ENCODE results near the gene DKK1. TPM values are rescaled to one million over a fixed set of nuclear protein-coding genes. Genes with fewer than 3 reads are reported as not detected.

The DKK1 gene
- total RNA-seq, 1 experiment from 2014 or later: 75.2 TPM

GRCh38 chr10:52318822-52319464, 4.9 kb downstream of the DKK1 start:
- POLR2A ChIA-PET (ENCODE audit: unreplicated experiment): interaction anchor here (0.5 to 0.7 kb wide), 5 partner anchors 117 to 1371 kb away, joined by 3 to 7 read pairs (median 4); no protein-coding TSS in a partner anchor
- no TSS peak for BruUV-seq (replicated peaks)

DNA sequence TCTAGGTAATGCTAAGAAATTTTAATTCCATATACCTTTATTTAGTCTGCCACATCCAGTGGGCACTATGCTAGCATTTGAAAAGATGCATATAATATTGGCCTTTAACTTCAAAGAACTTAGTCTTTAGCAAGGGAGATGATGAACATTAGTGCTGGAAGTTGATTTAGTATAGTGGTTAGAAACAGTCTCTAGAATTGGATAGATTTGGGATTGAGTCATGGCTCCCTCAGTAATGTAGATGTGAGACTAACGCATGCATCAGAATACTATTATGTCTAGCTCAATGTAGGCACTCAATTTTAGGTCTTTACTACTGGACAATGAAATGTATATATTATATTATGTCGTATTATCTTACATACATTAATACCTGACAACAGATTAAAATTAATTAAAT, 5.8 kb downstream of the DKK1 start:
- H3K79me2 ChIP-seq (ENCODE audit: low read depth): peaks cover 23% of the 10 kb centered on the region
- no peak for DNase-seq
- no peaks in the 10 kb centered on the region for H3K27me3 ChIP-seq (ENCODE audit: insufficient read depth, low read depth)
- CTCF ChIA-PET: interaction anchor here (0.6 kb wide), 1 partner anchor 13 kb away, joined by 4 read pairs; no protein-coding TSS in a partner anchor
- peaks cover 29% of the 10 kb centered on the region for H3F3A ChIP-seq (ENCODE audit: insufficient read depth, low read depth)
- H2AFZ ChIP-seq: no peak overlapping the region
- peak overlapping the region; percentile 76 for H3K27ac ChIP-seq
- TF ChIP-seq EZH2 (IDR thresholded peaks at IDR 0.05; ENCODE audit: low read depth) (no peak), CTCF (conservative IDR thresholded peaks at IDR 0.05) (no peak)
- POLR2A ChIA-PET (ENCODE audit: unreplicated experiment): interaction anchor here (0.5 kb wide), 1 partner anchor 133 kb away, joined by 3 read pairs; no protein-coding TSS in a partner anchor
- peak overlapping the region; percentile 15; the same call in 1 of the 2 replicates for H3K4me2 ChIP-seq
- H3K4me1 ChIP-seq (replicated peaks; ENCODE audit: insufficient read depth): peaks cover 53% of the 10 kb centered on the region
- H4K20me1 ChIP-seq (ENCODE audit: insufficient read depth): no peaks in the 10 kb centered on the region
- no peaks in the 10 kb centered on the region for H3K9me2 ChIP-seq (ENCODE audit: insufficient read depth)
- BruUV-seq (replicated peaks): no TSS peak
- intact Hi-C loops (cut with micrococcal nuclease; ENCODE audit: unreplicated experiment): loop anchor here (1.0 to 2.0 kb wide), 4 partner anchors 15 to 167 kb away; no protein-coding TSS in a partner anchor
- H3K36me3 ChIP-seq (ENCODE audit: low read depth): peaks cover 18% of the 10 kb centered on the region; the same call in 1 of the 2 replicates
- no peak overlapping the region for H3K4me3 ChIP-seq
- peaks cover 18% of the 10 kb centered on the region for H3K9me3 ChIP-seq (ENCODE audit: insufficient read depth, low read depth)

More at GRCh38 chr10:52318822-52319464, 4.9 kb downstream of the DKK1 start:
- Histone ChIP-seq H3K27me3 (ENCODE audit: insufficient read depth, low read depth) (no peaks in the 10 kb centered on the region), H2AFZ (no peak overlapping the region), H3K79me2 (ENCODE audit: low read depth) (peaks cover 28% of the 10 kb centered on the region), H3K4me2 (peak overlapping the region; percentile 93), H4K20me1 (ENCODE audit: insufficient read depth) (no peaks in the 10 kb centered on the region), H3K9me3 (ENCODE audit: insufficient read depth, low read depth) (peaks cover 18% of the 10 kb centered on the region), H3K4me3 (peak overlapping the region; percentile 15; the same call in 1 of the 2 replicates), H3F3A (ENCODE audit: insufficient read depth, low read depth) (peaks cover 29% of the 10 kb centered on the region), H3K9me2 (ENCODE audit: insufficient read depth) (no peaks in the 10 kb centered on the region), H3K36me3 (ENCODE audit: low read depth) (peaks cover 18% of the 10 kb centered on the region; the same call in 1 of the 2 replicates), H3K4me1 (replicated peaks; ENCODE audit: insufficient read depth) (peaks cover 53% of the 10 kb centered on the region), H3K27ac (peak overlapping the region; percentile 77)
- CTCF ChIA-PET: interaction anchor here (0.6 kb wide), 1 partner anchor 14 kb away, joined by 4 read pairs; no protein-coding TSS in a partner anchor
- intact Hi-C loops (cut with micrococcal nuclease; ENCODE audit: unreplicated experiment): loop anchor here (1.0 to 2.0 kb wide), 4 partner anchors 16 to 168 kb away; no protein-coding TSS in a partner anchor
- peak in 1 of 2 experiments; percentile 100 for DNase-seq
- no peak for TF ChIP-seq CTCF (conservative IDR thresholded peaks at IDR 0.05)

DNA sequence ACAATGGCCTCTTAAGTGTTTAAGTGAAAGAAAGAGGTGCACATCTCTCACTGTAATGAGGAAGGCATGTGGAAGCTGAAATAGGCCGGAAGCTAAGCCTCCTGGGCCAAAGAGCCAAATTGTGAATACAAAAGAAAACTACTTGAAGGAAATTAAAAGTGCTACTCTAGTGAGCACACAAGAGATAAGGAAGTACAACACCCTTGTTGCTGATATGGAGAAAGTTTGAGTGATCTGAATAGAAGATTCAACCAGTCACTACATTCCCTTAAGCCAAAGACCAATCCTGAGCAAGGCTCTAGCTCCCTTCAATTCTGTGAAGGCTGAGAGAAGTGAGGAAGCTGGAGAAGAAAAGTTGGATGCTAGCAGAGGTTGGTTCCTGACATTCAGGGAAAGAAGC, 8.2 kb downstream of the DKK1 start:
- no peak overlapping the region for H3K4me2 ChIP-seq
- BruUV-seq (replicated peaks): no TSS peak
- CTCF ChIA-PET: no interaction called here
- H3K79me2 ChIP-seq (ENCODE audit: low read depth): peaks cover 2% of the 10 kb centered on the region; the same call in 1 of the 2 replicates
- H4K20me1 ChIP-seq (ENCODE audit: insufficient read depth): no peaks in the 10 kb centered on the region
- H3K27ac ChIP-seq: no peak overlapping the region
- no peaks in the 10 kb centered on the region for H3K27me3 ChIP-seq (ENCODE audit: insufficient read depth, low read depth)
- POLR2A ChIA-PET (ENCODE audit: unreplicated experiment): interaction anchor here (0.5 to 0.7 kb wide), 2 partner anchors 133 to 1823 kb away, joined by 3 read pairs; no protein-coding TSS in a partner anchor
- peaks cover 11% of the 10 kb centered on the region; the same call in 1 of the 2 replicates for H3K36me3 ChIP-seq (ENCODE audit: low read depth)
- no peaks in the 10 kb centered on the region for H3K9me2 ChIP-seq (ENCODE audit: insufficient read depth)
- H3K4me3 ChIP-seq: no peak overlapping the region
- DNase-seq: no peak
- TF ChIP-seq CTCF (conservative IDR thresholded peaks at IDR 0.05) (no peak), EZH2 (IDR thresholded peaks at IDR 0.05; ENCODE audit: low read depth) (no peak)
- peaks cover 29% of the 10 kb centered on the region for H3F3A ChIP-seq (ENCODE audit: insufficient read depth, low read depth)
- H3K9me3 ChIP-seq (ENCODE audit: insufficient read depth, low read depth): peaks cover 18% of the 10 kb centered on the region; the same call in 1 of the 2 replicates
- peaks cover 32% of the 10 kb centered on the region for H3K4me1 ChIP-seq (replicated peaks; ENCODE audit: insufficient read depth)
- H2AFZ ChIP-seq: no peak overlapping the region
- intact Hi-C loops (cut with micrococcal nuclease; ENCODE audit: unreplicated experiment): no loop called here

Data from PC-9 (cell line).